Neural cell (in vitro differentiated cells): ENCODE measurements around the gene VWF. TPM values are rescaled to one million over a fixed set of nuclear protein-coding genes. Genes with fewer than 3 reads are reported as not detected.
"Not testable (repeated sequence)": the region's sequence is repeated elsewhere in the genome, so short reads cannot be mapped to it uniquely, and the experiment has no call there.

Experiments
- H2AFZ ChIP-seq: fragments of 200-600, 300-800 bp; sonication (generic), shearing (Covaris generic); 2 replicates; pipeline ENCODE4 v1.6.0; 2014; ENCODE audit warnings: low read depth, mild to moderate bottlenecking, antibody characterized with exemption, low read length, moderate library complexity
- H3F3A ChIP-seq: fragments of 200-600 bp; shearing (Covaris generic); 2 replicates; pipeline ENCODE4 v1.6.1; 2016; ENCODE audit warnings: mild to moderate bottlenecking, moderate library complexity, mixed read lengths, antibody characterized with exemption, low read length; ENCODE audit not compliant: insufficient read depth, poor library complexity, severe bottlenecking
- H3K27ac ChIP-seq: fragments of 200-600, 300-800 bp; sonication (generic), shearing (Covaris generic); 2 replicates; pipeline ENCODE4 v1.5.1; 2014; ENCODE audit warnings: mild to moderate bottlenecking, low read length, moderate library complexity
- H3K27me3 ChIP-seq: fragments of 300-800, 200-600 bp; sonication (generic), shearing (Covaris generic); 2 replicates; pipeline ENCODE4 v1.6.0; 2014; ENCODE audit warnings: mild to moderate bottlenecking, low read depth, low read length, moderate library complexity; ENCODE audit not compliant: insufficient read depth
- H3K36me3 ChIP-seq: fragments of 300-800, 200-600 bp; sonication (generic), shearing (Covaris generic); 2 replicates; pipeline ENCODE4 v1.5.1; 2014; ENCODE audit warnings: mild to moderate bottlenecking, antibody characterized with exemption, low read length, moderate library complexity; ENCODE audit not compliant: insufficient read depth
- H3K4me2 ChIP-seq: fragments of 300-800, 200-600 bp; sonication (generic), shearing (Covaris generic); 2 replicates; pipeline ENCODE4 v1.6.0; 2014; ENCODE audit warnings: mild to moderate bottlenecking, low read length
- H3K4me3 ChIP-seq: fragments of 300-800, 200-600 bp; sonication (generic), shearing (Covaris generic); 2 replicates; pipeline ENCODE4 v1.5.1; 2014; ENCODE audit warnings: mild to moderate bottlenecking, low read length, moderate library complexity
- H3K79me2 ChIP-seq: fragments of 200-600 bp; shearing (Covaris generic); replicated peaks from 2 replicates; pipeline ENCODE4 v1.6.0; 2014; ENCODE audit warnings: mild to moderate bottlenecking, low read length, moderate library complexity; ENCODE audit not compliant: insufficient read depth
- H3K9ac ChIP-seq: fragments of 300-800, 200-600 bp; sonication (generic), shearing (Covaris generic); 2 replicates; pipeline ENCODE4 v1.6.1; 2016; ENCODE audit warnings: mild to moderate bottlenecking, low read length, mixed read lengths
- H3K9me2 ChIP-seq: fragments of 200-600 bp; shearing (Covaris generic); 2 replicates; pipeline ENCODE4 v1.6.1; 2016; ENCODE audit warnings: mild to moderate bottlenecking, low read length, mixed read lengths; ENCODE audit not compliant: insufficient read depth
- H3K9me3 ChIP-seq: fragments of 200-600, 300-800 bp; sonication (generic), shearing (Covaris generic); 2 replicates; pipeline ENCODE4 v1.6.1; 2016; ENCODE audit warnings: mild to moderate bottlenecking, mixed run types, low read length, moderate library complexity, mixed read lengths
- H4K20me1 ChIP-seq: fragments of 200-600 bp; shearing (Covaris generic); 2 replicates; pipeline ENCODE4 v1.6.1; 2016; ENCODE audit warnings: mild to moderate bottlenecking, mixed run types; ENCODE audit not compliant: insufficient read depth
- CTCF ChIP-seq: fragments of 450-650 bp; IDR thresholded peaks from 2 replicates; pipeline ENCODE4 v1.5.1; 2014; ENCODE audit warnings: antibody characterized with exemption, mild to moderate bottlenecking, moderate library complexity; ENCODE audit not compliant: poor library complexity, severe bottlenecking
- EP300 ChIP-seq: fragments of 450-650 bp; conservative IDR thresholded peaks from 2 replicates; pipeline ENCODE4 v1.6.1; 2014; ENCODE audit warnings: antibody characterized with exemption, mild to moderate bottlenecking, moderate library complexity; ENCODE audit not compliant: poor library complexity, severe bottlenecking
- EZH2 ChIP-seq: fragments of 200-600, 300-800 bp; shearing (Covaris generic), sonication (generic); IDR thresholded peaks from 2 replicates; pipeline ENCODE4 v1.6.1; 2014; ENCODE audit warnings: antibody characterized with exemption, low read length, borderline replicate concordance, mild to moderate bottlenecking; ENCODE audit not compliant: insufficient read depth, poor library complexity, severe bottlenecking
- MXI1 ChIP-seq: fragments of 450-650 bp; conservative IDR thresholded peaks from 2 replicates; pipeline ENCODE4 v1.6.1; 2014; ENCODE audit warnings: antibody characterized with exemption, mild to moderate bottlenecking; ENCODE audit not compliant: poor library complexity, severe bottlenecking
- POLR2AphosphoS5 ChIP-seq: IDR thresholded peaks from 2 replicates; pipeline ENCODE4 v1.6.1; 2012
- RAD21 ChIP-seq: fragments of 450-650 bp; conservative IDR thresholded peaks from 2 replicates; pipeline ENCODE4 v1.6.1; 2014; ENCODE audit warnings: antibody characterized with exemption, mild to moderate bottlenecking, moderate library complexity
- SMC3 ChIP-seq: fragments of 450-650 bp; conservative IDR thresholded peaks from 2 replicates; pipeline ENCODE4 v1.6.1; 2014; ENCODE audit warnings: antibody characterized with exemption, mild to moderate bottlenecking, moderate library complexity; ENCODE audit not compliant: poor library complexity
- TAF1 ChIP-seq: IDR thresholded peaks from 2 replicates; pipeline ENCODE4 v1.6.1; 2012; ENCODE audit warnings: low read depth
- polyA plus RNA-seq: library from polyadenylated mRNA; depleted of rRNA; stranded (reverse); fragments of >200 nt; gene quantifications from 2 replicates; pipeline ENCODE4 v1.2.3, GENCODE V29; 2014
- TF ChIP-seq, protein P1 (sequence below): IDR thresholded peaks from 2 replicates; pipeline ENCODE4 v1.6.1; 2012; ENCODE audit warnings: borderline replicate concordance

Gene VWF
- polyA plus RNA-seq, 1 donor from 2014 or later: not detected

DNA sequence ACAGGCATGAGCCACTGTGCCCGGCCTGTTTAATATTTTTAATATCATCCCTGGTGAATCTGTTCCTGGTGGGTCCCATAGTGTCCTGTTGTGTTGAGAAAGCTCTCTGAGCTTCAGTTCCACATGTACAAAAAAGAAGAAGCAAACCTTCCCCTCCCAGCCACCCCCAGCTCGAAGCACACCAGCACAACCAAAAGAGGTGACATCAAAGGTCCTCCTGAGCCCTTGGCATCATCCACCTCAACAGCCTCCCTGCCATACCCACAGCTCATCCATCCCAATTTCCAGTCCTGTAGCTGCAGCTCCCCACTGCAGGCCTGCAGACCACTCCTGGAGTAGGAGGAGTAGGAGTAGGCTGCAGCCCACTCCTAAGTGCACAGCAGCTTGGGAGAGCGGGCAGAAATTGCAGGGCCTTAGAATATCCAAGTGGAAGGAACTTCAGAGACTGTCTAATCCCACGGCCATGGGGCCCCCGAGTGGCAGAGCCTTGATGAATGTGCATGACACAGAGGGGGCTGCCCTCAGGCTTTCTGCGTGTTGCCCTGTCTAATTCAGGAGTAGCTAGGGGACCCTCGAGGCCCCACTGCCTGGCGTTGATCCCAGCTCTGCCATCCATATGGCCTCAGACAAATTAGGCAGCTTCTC, 39.1 kb upstream of the VWF start:
- TF ChIP-seq SMC3: no peak
- no peak for TF ChIP-seq MXI1
- TF ChIP-seq EP300: no peak
- Histone ChIP-seq H3K4me2 (no peak overlapping the region), H3K36me3 (no peaks in the 10 kb centered on the region), H2AFZ (no peak overlapping the region), H3F3A (no peaks in the 10 kb centered on the region), H3K9me2 (no peaks in the 10 kb centered on the region), H3K4me3 (no peak overlapping the region), H3K9ac (no peak overlapping the region), H3K27me3 (no peaks in the 10 kb centered on the region), H4K20me1 (no peaks in the 10 kb centered on the region), H3K79me2 (no peaks in the 10 kb centered on the region), H3K9me3 (no peaks in the 10 kb centered on the region), H3K27ac (no peak overlapping the region)

DNA sequence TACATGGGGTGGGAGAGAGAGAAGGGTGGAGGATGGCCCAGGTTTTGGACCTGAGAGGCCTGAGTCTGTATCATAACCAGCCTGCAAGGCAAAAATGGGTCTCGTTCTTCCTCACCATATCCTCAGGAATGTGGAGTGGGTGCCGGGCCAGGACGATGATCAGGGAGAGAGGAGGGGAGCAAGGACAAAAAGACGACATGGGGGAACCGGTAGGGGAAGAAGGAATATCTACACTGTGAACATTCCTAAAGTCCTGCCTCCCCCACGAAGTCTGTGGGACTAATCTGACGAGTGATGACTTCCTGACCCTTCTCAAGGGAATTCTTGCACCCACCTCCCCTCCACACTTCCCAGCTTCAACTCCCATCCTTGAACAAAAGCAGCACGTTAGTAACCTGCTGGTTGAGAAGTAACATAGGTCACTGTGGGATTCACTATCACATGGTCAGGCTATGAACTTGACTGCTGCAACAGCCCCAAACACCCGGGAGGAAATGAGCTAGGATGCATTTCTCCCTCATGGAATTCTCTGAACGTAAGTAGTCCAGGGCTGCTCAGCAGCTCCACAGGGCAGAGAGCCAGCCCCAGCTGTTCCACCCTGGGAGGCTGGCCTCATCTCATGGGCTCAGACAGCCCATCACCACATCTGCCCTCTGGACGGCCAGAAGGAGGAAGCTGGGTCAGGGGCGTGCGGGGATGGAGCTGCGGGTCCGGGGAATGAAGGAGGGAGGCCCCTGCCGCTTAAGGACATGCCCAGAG, 36.8 kb upstream of the VWF start:
- Histone ChIP-seq H3F3A (no peaks in the 10 kb centered on the region), H3K4me2 (no peak overlapping the region), H3K4me3 (no peak overlapping the region), H3K36me3 (no peaks in the 10 kb centered on the region), H4K20me1 (no peaks in the 10 kb centered on the region), H2AFZ (no peak overlapping the region), H3K9me2 (no peaks in the 10 kb centered on the region), H3K27ac (no peak overlapping the region), H3K27me3 (no peaks in the 10 kb centered on the region), H3K79me2 (no peaks in the 10 kb centered on the region), H3K9me3 (no peaks in the 10 kb centered on the region), H3K9ac (no peak overlapping the region)
- TF ChIP-seq MXI1: no peak
- TF ChIP-seq POLR2AphosphoS5: no peak
- TF ChIP-seq EZH2: no peak
- no peak for TF ChIP-seq TAF1
- TF ChIP-seq EP300: no peak
- no peak for TF ChIP-seq RAD21
- TF ChIP-seq, protein P1, sequence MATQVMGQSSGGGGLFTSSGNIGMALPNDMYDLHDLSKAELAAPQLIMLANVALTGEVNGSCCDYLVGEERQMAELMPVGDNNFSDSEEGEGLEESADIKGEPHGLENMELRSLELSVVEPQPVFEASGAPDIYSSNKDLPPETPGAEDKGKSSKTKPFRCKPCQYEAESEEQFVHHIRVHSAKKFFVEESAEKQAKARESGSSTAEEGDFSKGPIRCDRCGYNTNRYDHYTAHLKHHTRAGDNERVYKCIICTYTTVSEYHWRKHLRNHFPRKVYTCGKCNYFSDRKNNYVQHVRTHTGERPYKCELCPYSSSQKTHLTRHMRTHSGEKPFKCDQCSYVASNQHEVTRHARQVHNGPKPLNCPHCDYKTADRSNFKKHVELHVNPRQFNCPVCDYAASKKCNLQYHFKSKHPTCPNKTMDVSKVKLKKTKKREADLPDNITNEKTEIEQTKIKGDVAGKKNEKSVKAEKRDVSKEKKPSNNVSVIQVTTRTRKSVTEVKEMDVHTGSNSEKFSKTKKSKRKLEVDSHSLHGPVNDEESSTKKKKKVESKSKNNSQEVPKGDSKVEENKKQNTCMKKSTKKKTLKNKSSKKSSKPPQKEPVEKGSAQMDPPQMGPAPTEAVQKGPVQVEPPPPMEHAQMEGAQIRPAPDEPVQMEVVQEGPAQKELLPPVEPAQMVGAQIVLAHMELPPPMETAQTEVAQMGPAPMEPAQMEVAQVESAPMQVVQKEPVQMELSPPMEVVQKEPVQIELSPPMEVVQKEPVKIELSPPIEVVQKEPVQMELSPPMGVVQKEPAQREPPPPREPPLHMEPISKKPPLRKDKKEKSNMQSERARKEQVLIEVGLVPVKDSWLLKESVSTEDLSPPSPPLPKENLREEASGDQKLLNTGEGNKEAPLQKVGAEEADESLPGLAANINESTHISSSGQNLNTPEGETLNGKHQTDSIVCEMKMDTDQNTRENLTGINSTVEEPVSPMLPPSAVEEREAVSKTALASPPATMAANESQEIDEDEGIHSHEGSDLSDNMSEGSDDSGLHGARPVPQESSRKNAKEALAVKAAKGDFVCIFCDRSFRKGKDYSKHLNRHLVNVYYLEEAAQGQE: no peak
- TF ChIP-seq CTCF: no peak
- TF ChIP-seq SMC3: no peak

DNA sequence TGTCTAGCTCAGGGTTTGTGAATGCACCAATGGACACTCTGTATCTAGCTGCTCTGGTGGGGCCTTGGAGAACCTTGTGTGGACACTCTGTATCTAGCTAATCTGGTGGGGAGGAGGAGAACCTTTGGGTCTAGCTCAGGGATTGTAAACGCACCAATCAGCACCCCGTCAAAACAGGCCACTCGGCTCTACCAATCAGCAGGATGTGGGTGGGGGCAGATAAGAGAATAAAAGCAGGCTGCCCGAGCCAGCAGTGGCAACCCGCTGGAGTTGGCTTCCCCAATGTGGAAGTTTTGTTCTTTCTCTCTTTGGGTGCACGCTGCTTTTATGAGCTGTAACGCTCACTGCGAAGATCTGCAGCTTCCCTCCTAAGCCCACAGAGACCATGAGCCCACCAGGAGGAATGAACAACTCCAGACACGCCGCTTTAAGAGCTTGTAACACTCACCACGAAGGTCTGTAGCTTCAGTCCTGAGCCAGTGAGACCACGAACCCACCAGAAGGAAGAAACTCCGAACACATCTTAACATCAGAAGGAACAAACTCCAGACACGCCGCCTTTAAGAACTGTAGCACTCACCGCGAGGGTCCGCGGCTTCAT, 35.7 kb upstream of the VWF start:
- H3K27ac ChIP-seq: not testable (repeated sequence)

GRCh38 chr12:6159166-6160011, 34.9 kb upstream of the VWF start:
- H3K79me2 ChIP-seq, H3K27me3 ChIP-seq, H2AFZ ChIP-seq: not testable (repeated sequence)

More for the DNA sequence above, 35.7 kb upstream of the VWF start:
- not testable (repeated sequence) for H3K9ac ChIP-seq, H3K9me3 ChIP-seq, H4K20me1 ChIP-seq, H3K9me2 ChIP-seq, H3K27me3 ChIP-seq, H3K4me2 ChIP-seq, H3F3A ChIP-seq, H3K36me3 ChIP-seq, H3K79me2 ChIP-seq, H2AFZ ChIP-seq, H3K4me3 ChIP-seq

More at GRCh38 chr12:6159166-6160011, 34.9 kb upstream of the VWF start:
- H3K9ac ChIP-seq, H3K9me3 ChIP-seq, H4K20me1 ChIP-seq, H3K9me2 ChIP-seq, H3F3A ChIP-seq, H3K27ac ChIP-seq, H3K4me3 ChIP-seq, H3K36me3 ChIP-seq, H3K4me2 ChIP-seq: not testable (repeated sequence)
